Sciatic nerve (tissue), 1 donor: ENCODE data around the gene SPCS1. TPM values are rescaled to one million over a fixed set of nuclear protein-coding genes. Genes with fewer than 3 reads are reported as not detected.

Experiments used
- total RNA-seq: library from RNA; stranded (reverse); fragmentation: NEBNext Ultra II Directional; extraction: Animal tissue kit (Norgen Biotek cat#: 25700); gene quantifications from one replicate; pipeline ENCODE4 v1.2.1, GENCODE V29; 2021
- donor health status: DM: no; HTN: no; CAD: no.

The SPCS1 gene
- total RNA-seq, 1 donor from 2014 or later: 60.0 TPM

Other genes with a start within 250 kb of the SPCS1 start
- 256 TPM for gene STAB1, start 210.8 kb upstream of the SPCS1 start, total RNA-seq
- 78.3 TPM for gene NT5DC2, start 172.2 kb upstream of the SPCS1 start, total RNA-seq
- gene UQCC5, start 169.5 kb upstream of the SPCS1 start, total RNA-seq: 16.0 TPM
- 82.0 TPM for gene PBRM1, start 20.2 kb upstream of the SPCS1 start, total RNA-seq
- gene GNL3, start 20.1 kb upstream of the SPCS1 start, total RNA-seq: 55.4 TPM
- gene GLT8D1, start 315 bp upstream of the SPCS1 start, total RNA-seq: 55.8 TPM
- gene NEK4, start 64.8 kb downstream of the SPCS1 start, total RNA-seq: 31.4 TPM
- gene ITIH1, start 71.5 kb downstream of the SPCS1 start, total RNA-seq: not detected
- 22.0 TPM for gene ITIH3, start 88.7 kb downstream of the SPCS1 start, total RNA-seq
- gene ITIH4, start 124.6 kb downstream of the SPCS1 start, total RNA-seq: 16.3 TPM
- gene MUSTN1, start 128.9 kb downstream of the SPCS1 start, total RNA-seq: 23.9 TPM
- gene STIMATE, start 191.4 kb downstream of the SPCS1 start, total RNA-seq: 22.6 TPM